ENCODE data around the gene KCNAB1.
"Not testable (repeated sequence)": the region's sequence is repeated elsewhere in the genome, so short reads cannot be mapped to it uniquely, and the experiment has no call there.

The KCNAB1 gene

DNA sequence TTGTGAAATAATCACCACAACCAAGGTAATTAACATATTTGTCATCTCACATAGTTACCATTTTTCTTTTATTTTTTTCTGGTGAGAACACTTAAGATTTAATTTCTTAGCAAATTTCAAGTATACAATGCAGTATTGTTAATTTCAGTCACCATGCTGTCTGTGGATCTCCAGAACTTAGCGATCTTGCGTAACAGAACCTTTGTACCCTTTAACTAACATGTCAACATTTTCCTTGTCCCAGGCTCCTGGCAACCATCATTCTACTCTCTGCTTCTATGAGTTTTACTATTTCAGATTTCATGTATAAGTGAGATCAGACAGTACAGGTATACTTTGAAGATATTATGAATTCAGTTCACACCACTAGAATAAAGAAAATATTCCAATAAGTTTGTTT is 154.4 kb downstream of the KCNAB1 start:
- Histone ChIP-seq H3K4me3 (ENCODE audit: insufficient read length, low read depth) (no peak overlapping the region), H3K27me3 (ENCODE audit: insufficient read depth, insufficient read length) (no peaks in the 10 kb centered on the region), H3K4me1 (ENCODE audit: insufficient read depth, insufficient read length) (no peaks in the 10 kb centered on the region), H3K9ac (ENCODE audit: insufficient read length, low read depth) (no peak overlapping the region), H3K9me3 (ENCODE audit: insufficient read depth, low read length) (no peaks in the 10 kb centered on the region), H3K36me3 (ENCODE audit: insufficient read depth, insufficient read length, low read length) (no peaks in the 10 kb centered on the region)
- DNase-seq (ENCODE audit: low read depth, low spot score), result no peak
- no peak for TF ChIP-seq ZNF274 (IDR thresholded peaks at IDR 0.05; ENCODE audit: low read depth, low read length)
- no peak for TF ChIP-seq YY1 (IDR thresholded peaks at IDR 0.05; ENCODE audit: insufficient read depth, insufficient read length)
- TF ChIP-seq SUZ12 (IDR thresholded peaks at IDR 0.05; ENCODE audit: extremely low read depth, insufficient read depth, insufficient read length), result no peak

DNA sequence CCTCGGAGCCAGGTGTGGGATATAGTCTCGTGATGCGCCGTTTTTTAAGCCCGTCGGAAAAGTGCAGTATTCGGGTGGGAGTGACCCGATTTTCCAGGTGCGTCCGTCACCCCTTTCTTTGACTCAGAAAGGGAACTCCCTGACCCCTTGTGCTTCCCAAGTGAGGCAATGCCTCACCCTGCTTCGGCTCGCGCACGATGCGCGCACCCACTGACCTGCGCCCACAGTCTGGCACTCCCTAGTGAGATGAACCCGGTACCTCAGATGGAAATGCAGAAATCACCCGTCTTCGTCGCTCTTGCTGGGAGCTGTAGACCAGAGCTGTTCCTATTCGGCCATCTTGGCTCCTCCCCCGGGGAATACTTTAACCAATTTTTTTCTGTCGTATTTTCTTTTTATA is 164.3 kb downstream of the KCNAB1 start:
- not testable (repeated sequence) for DNase-seq (ENCODE audit: low read depth, low spot score); H3K9ac ChIP-seq (ENCODE audit: insufficient read length, low read depth); H3K36me3 ChIP-seq (ENCODE audit: insufficient read depth, insufficient read length, low read length); H3K9me3 ChIP-seq (ENCODE audit: insufficient read depth, low read length); H3K4me1 ChIP-seq (ENCODE audit: insufficient read depth, insufficient read length); H3K4me3 ChIP-seq (ENCODE audit: insufficient read length, low read depth)
- peaks cover 19% of the 10 kb centered on the region for H3K27me3 ChIP-seq (ENCODE audit: insufficient read depth, insufficient read length)

DNA sequence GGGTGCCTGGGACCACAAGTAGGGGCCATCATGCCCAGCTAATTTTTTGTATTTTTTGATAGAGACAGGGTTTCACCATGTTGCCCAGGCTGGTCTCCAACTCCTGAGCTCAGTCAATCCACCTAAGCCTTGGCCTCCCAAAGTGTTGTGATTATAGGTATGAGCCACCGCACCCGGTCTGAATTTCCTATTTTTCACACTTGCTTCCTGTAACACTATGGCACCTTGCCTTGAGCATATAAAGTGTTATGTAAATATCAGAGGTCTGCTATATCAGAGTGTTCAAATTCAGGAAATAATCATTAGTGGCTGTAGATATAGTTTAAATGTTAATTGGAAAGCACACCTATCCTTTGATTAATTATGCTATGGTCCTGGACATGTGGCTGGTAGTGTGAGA is 165.2 kb downstream of the KCNAB1 start:
- TF ChIP-seq SUZ12 (IDR thresholded peaks at IDR 0.05; ENCODE audit: extremely low read depth, insufficient read depth, insufficient read length) (no peak), YY1 (IDR thresholded peaks at IDR 0.05; ENCODE audit: insufficient read depth, insufficient read length) (no peak), ZNF274 (IDR thresholded peaks at IDR 0.05; ENCODE audit: low read depth, low read length) (no peak)
- Histone ChIP-seq H3K4me3 (ENCODE audit: insufficient read length, low read depth) (no peak overlapping the region), H3K9me3 (ENCODE audit: insufficient read depth, low read length) (peaks cover 9% of the 10 kb centered on the region; the same call in 1 of the 2 replicates), H3K4me1 (ENCODE audit: insufficient read depth, insufficient read length) (peaks cover 3% of the 10 kb centered on the region), H3K27me3 (ENCODE audit: insufficient read depth, insufficient read length) (peaks cover 29% of the 10 kb centered on the region), H3K9ac (ENCODE audit: insufficient read length, low read depth) (no peak overlapping the region), H3K36me3 (ENCODE audit: insufficient read depth, insufficient read length, low read length) (no peaks in the 10 kb centered on the region)
- no peak for DNase-seq (ENCODE audit: low read depth, low spot score)

DNA sequence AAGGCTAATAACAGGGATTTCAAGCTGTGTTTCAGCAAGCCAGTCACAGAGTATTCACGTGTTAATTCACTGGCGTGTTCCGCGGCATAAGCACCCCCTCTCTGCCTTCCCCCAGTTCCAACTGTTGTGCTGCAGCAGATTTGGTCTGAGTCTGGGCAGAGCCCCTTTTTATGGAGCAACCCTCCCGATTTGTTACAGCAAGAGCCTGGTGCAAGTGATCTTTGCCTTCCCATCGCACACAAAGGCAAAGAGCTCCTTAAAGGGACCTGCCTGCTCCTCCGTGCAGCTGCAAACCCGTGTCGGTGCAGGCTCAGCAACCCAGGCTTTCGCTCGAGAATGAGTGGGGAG is 170.5 kb downstream of the KCNAB1 start:
- Histone ChIP-seq H3K9ac (ENCODE audit: insufficient read length, low read depth) (no peak overlapping the region), H3K4me1 (ENCODE audit: insufficient read depth, insufficient read length) (peaks cover 9% of the 10 kb centered on the region), H3K9me3 (ENCODE audit: insufficient read depth, low read length) (no peaks in the 10 kb centered on the region), H3K27me3 (ENCODE audit: insufficient read depth, insufficient read length) (peaks cover 65% of the 10 kb centered on the region), H3K4me3 (ENCODE audit: insufficient read length, low read depth) (peak overlapping the region; percentile 38), H3K36me3 (ENCODE audit: insufficient read depth, insufficient read length, low read length) (no peaks in the 10 kb centered on the region)
- TF ChIP-seq SUZ12 (IDR thresholded peaks at IDR 0.05; ENCODE audit: extremely low read depth, insufficient read depth, insufficient read length), result peak; percentile 22
- TF ChIP-seq ZNF274 (IDR thresholded peaks at IDR 0.05; ENCODE audit: low read depth, low read length), result no peak
- DNase-seq (ENCODE audit: low read depth, low spot score), result no peak

DNA sequence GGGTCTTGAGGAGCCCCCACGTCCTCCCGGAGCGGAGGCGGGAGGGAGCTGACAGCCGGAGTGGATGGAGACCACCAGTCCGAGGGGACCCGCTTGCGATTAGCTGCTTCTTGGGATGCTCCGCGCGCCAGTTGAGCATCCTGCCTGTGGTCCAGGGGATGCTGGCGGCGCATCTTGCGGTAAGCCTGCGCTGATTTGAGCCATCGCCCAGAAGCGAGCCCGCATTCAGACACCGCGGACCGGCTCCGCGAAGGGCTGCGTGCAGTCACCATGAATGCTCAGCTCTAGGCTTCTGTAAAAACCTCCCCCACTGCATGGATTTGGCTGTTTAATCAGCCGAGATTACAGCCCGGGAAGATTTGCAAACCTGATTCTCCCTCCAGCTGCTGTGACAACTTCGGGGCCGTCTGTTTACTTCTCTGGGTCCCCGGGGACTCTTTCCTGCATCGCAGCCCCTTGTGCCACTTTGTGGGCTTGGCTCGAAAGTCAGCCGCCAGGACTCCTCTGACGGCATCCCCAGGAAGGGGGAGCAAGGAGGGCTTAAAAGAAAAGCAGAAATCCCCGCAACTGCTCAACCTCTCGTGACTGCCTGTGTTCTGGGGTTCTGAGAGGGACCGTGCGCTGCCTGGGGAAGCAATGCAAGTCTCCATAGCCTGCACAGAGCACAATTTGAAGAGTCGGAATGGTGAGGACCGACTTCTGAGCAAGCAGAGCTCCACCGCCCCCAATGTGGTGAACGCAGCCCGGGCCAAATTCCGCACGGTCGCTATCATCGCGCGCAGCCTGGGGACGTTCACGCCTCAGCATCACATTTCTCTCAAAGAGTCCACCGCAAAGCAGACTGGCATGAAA is 171.1 kb downstream of the KCNAB1 start:
- no peak for DNase-seq (ENCODE audit: low read depth, low spot score)
- peaks cover 65% of the 10 kb centered on the region for H3K27me3 ChIP-seq (ENCODE audit: insufficient read depth, insufficient read length)

DNA sequence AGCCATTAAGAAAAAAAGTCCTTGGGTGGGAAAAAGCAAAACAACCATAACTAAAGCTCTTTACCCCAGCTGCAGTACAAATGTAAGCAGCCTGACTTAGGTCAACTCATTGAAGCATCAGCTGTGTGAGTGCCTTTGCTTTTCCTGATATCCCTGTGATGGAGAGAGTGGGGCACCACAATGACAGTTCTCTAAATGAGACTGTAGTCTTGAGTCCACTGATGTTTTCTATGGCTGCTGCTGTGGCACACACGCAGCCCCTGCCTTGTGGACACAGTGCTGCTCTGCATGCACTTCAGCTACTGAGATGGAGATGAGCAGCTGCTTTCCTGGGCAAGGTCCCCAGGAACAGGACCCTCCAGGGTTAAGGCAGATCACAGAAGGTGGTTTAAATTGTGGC is 173.2 kb downstream of the KCNAB1 start:
- no peak for DNase-seq (ENCODE audit: low read depth, low spot score)
- no peak overlapping the region for H3K9ac ChIP-seq (ENCODE audit: insufficient read length, low read depth)

More for the DNA sequence above, 171.1 kb downstream of the KCNAB1 start:
- TF ChIP-seq ZNF274 (IDR thresholded peaks at IDR 0.05; ENCODE audit: low read depth, low read length) (no peak), YY1 (IDR thresholded peaks at IDR 0.05; ENCODE audit: insufficient read depth, insufficient read length) (no peak), SUZ12 (IDR thresholded peaks at IDR 0.05; ENCODE audit: extremely low read depth, insufficient read depth, insufficient read length) (peak; percentile 95)
- Histone ChIP-seq H3K4me3 (ENCODE audit: insufficient read length, low read depth) (peak overlapping the region; percentile 38), H3K9ac (ENCODE audit: insufficient read length, low read depth) (no peak overlapping the region), H3K4me1 (ENCODE audit: insufficient read depth, insufficient read length) (peaks cover 9% of the 10 kb centered on the region), H3K9me3 (ENCODE audit: insufficient read depth, low read length) (no peaks in the 10 kb centered on the region), H3K36me3 (ENCODE audit: insufficient read depth, insufficient read length, low read length) (no peaks in the 10 kb centered on the region)

DNA sequence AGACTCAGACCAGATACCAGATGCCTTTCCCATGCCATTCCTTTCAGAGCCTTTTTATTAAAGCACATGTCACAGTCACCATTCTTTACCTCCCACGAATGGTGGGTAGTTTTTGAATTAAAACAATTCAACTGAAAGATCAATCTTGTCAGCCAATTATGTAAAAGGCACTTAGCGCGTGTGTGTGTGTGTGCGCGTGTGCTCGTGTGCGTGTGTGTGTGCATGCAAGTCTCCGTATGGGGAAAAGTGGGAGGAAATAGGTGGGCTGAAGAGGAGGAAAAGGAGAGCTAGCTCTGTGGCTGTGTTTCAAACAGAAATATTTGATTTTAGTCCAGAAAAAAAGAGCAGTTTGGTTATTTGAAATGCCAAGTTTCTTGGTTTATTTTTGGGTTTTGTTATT is 177.2 kb downstream of the KCNAB1 start:
- H3K9ac ChIP-seq (ENCODE audit: insufficient read length, low read depth), result no peak overlapping the region
- H3K4me1 ChIP-seq (ENCODE audit: insufficient read depth, insufficient read length), result no peaks in the 10 kb centered on the region
- no peak overlapping the region for H3K4me3 ChIP-seq (ENCODE audit: insufficient read length, low read depth)
- no peak for DNase-seq (ENCODE audit: low read depth, low spot score)
- no peaks in the 10 kb centered on the region for H3K36me3 ChIP-seq (ENCODE audit: insufficient read depth, insufficient read length, low read length)
- TF ChIP-seq SUZ12 (IDR thresholded peaks at IDR 0.05; ENCODE audit: extremely low read depth, insufficient read depth, insufficient read length), result no peak
- no peak for TF ChIP-seq ZNF274 (IDR thresholded peaks at IDR 0.05; ENCODE audit: low read depth, low read length)
- no peak for TF ChIP-seq YY1 (IDR thresholded peaks at IDR 0.05; ENCODE audit: insufficient read depth, insufficient read length)
- H3K9me3 ChIP-seq (ENCODE audit: insufficient read depth, low read length), result no peaks in the 10 kb centered on the region
- H3K27me3 ChIP-seq (ENCODE audit: insufficient read depth, insufficient read length), result peaks cover 17% of the 10 kb centered on the region

More for the DNA sequence above, 173.2 kb downstream of the KCNAB1 start:
- H3K9me3 ChIP-seq (ENCODE audit: insufficient read depth, low read length), result no peaks in the 10 kb centered on the region
- peaks cover 57% of the 10 kb centered on the region for H3K27me3 ChIP-seq (ENCODE audit: insufficient read depth, insufficient read length)
- TF ChIP-seq ZNF274 (IDR thresholded peaks at IDR 0.05; ENCODE audit: low read depth, low read length), result no peak
- TF ChIP-seq SUZ12 (IDR thresholded peaks at IDR 0.05; ENCODE audit: extremely low read depth, insufficient read depth, insufficient read length), result no peak
- no peak for TF ChIP-seq YY1 (IDR thresholded peaks at IDR 0.05; ENCODE audit: insufficient read depth, insufficient read length)
- H3K36me3 ChIP-seq (ENCODE audit: insufficient read depth, insufficient read length, low read length), result no peaks in the 10 kb centered on the region
- peaks cover 9% of the 10 kb centered on the region for H3K4me1 ChIP-seq (ENCODE audit: insufficient read depth, insufficient read length)
- no peak overlapping the region for H3K4me3 ChIP-seq (ENCODE audit: insufficient read length, low read depth)

Measured in NT2/D1 (cell line).